ENCODE measurements around the gene DNAJB11. TPM values are rescaled to one million over a fixed set of nuclear protein-coding genes. Genes with fewer than 3 reads are reported as not detected.

DNAJB11 gene
- total RNA-seq, 1 donor from 2014 or later = 94.5 TPM

- TF ChIP-seq CTCF (IDR thresholded peaks at IDR 0.05; ENCODE audit: insufficient read depth, low read length, severe bottlenecking) = no peak
- Histone ChIP-seq H3K36me3 (ENCODE audit: control insufficient read depth, insufficient read depth, low read length) (no peaks in the 10 kb centered on the region), H3K4me3 (ENCODE audit: low read depth, low read length) (no peak overlapping the region), H3K27me3 (ENCODE audit: control insufficient read depth, insufficient read depth, low read length) (no peaks in the 10 kb centered on the region)
- DNase-seq (ENCODE audit: low read depth) = peak; percentile 20
- no peak for FAIRE-seq
Measured at GRCh38 chr3:186605561-186606545, 35.3 kb downstream of the DNAJB11 start.

GRCh38 chr3:186608624-186609215 is 38.2 kb downstream of the DNAJB11 start:
- Histone ChIP-seq H3K27me3 (ENCODE audit: control insufficient read depth, insufficient read depth, low read length) (no peaks in the 10 kb centered on the region), H3K4me3 (ENCODE audit: low read depth, low read length) (no peak overlapping the region), H3K36me3 (ENCODE audit: control insufficient read depth, insufficient read depth, low read length) (no peaks in the 10 kb centered on the region)
- TF ChIP-seq CTCF (IDR thresholded peaks at IDR 0.05; ENCODE audit: insufficient read depth, low read length, severe bottlenecking) = no peak
- no peak for DNase-seq (ENCODE audit: low read depth)
- FAIRE-seq = no peak

- DNase-seq (ENCODE audit: low read depth) = peak; percentile 76
Measured at GRCh38 chr3:186609247-186609868, 38.8 kb downstream of the DNAJB11 start.

GRCh38 chr3:186612065-186612464 is 41.5 kb downstream of the DNAJB11 start:
- DNase-seq (ENCODE audit: low read depth) (no peak), FAIRE-seq (no peak)
- no peak overlapping the region for H3K4me3 ChIP-seq (ENCODE audit: low read depth, low read length)
- no peaks in the 10 kb centered on the region for H3K36me3 ChIP-seq (ENCODE audit: control insufficient read depth, insufficient read depth, low read length)
- no peak for TF ChIP-seq CTCF (IDR thresholded peaks at IDR 0.05; ENCODE audit: insufficient read depth, low read length, severe bottlenecking)
- no peaks in the 10 kb centered on the region for H3K27me3 ChIP-seq (ENCODE audit: control insufficient read depth, insufficient read depth, low read length)

More at GRCh38 chr3:186609247-186609868, 38.8 kb downstream of the DNAJB11 start:
- H3K4me3 ChIP-seq (ENCODE audit: low read depth, low read length) = no peak overlapping the region
- peak; percentile 83 for TF ChIP-seq CTCF (IDR thresholded peaks at IDR 0.05; ENCODE audit: insufficient read depth, low read length, severe bottlenecking)
- no peaks in the 10 kb centered on the region for H3K27me3 ChIP-seq (ENCODE audit: control insufficient read depth, insufficient read depth, low read length)
- H3K36me3 ChIP-seq (ENCODE audit: control insufficient read depth, insufficient read depth, low read length) = no peaks in the 10 kb centered on the region
- no peak for FAIRE-seq

- no peaks in the 10 kb centered on the region for H3K36me3 ChIP-seq (ENCODE audit: control insufficient read depth, insufficient read depth, low read length)
- H3K27me3 ChIP-seq (ENCODE audit: control insufficient read depth, insufficient read depth, low read length) = no peaks in the 10 kb centered on the region
- TF ChIP-seq CTCF (IDR thresholded peaks at IDR 0.05; ENCODE audit: insufficient read depth, low read length, severe bottlenecking) = no peak
- DNase-seq (ENCODE audit: low read depth) (no peak), FAIRE-seq (no peak)
- no peak within 1 kb of the TSS for H3K4me3 ChIP-seq (ENCODE audit: low read depth, low read length)
Measured at GRCh38 chr3:186612721-186613636, 42.5 kb downstream of the DNAJB11 start, which contains the start of gene AHSG. Gene AHSG (plus strand): TSS chr3:186613060. CDS start chr3:186613142, 82 bp downstream.
